Measurements from ENCODE around the gene ACP2.
"Not testable (repeated sequence)": the region's sequence is repeated elsewhere in the genome, so short reads cannot be mapped to it uniquely, and the experiment has no call there.

The ACP2 gene

DNA sequence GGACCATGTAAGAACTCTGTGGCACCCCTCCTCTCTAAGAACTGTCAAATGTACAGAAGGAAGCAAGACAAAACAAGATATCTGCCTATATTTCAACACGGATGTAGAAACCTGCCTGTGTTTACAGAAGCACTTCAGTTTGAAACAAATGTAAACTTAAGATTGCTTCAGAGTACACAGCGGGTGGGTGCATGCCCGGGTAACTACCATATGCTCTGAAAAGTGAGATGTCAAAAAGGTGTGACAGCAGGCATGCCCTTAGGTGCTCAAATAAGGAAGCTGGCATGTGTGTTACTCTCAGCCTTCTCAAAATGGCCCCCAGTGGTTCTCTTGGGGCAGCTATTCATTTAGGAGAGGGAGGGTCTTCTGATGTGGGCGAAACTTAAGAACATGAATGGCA lies 5.2 kb downstream of the ACP2 start:
- no peak for DNase-seq (ENCODE audit: low read depth in 2 of 2)

GRCh38 chr11:47242596-47243192 lies 5.9 kb downstream of the ACP2 start:
- DNase-seq (ENCODE audit: low read depth in 2 of 2): no peak

GRCh38 chr11:47241841-47242301 lies 6.7 kb downstream of the ACP2 start:
- DNase-seq (ENCODE audit: low read depth in 2 of 2): no peak

DNA sequence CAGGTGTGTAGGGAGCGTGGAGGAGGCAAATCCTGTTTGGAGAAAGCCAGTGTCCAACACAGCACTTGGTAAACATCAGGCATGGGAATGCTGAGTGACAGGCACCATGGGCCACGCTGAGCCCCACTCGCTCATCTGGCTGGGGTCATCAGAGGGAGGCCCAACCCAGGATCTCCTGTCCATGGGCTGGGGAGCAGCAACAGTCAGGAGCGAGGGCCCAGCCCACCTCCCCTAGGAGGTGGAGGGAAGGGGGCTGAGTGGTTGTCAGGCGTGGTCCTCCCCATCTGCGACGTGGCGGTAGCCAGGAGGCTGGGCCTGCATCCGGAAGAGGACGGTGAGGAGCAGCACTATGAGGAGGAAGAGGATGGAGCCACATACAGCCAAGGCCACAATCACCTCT lies 8.8 kb downstream of the ACP2 start:
- DNase-seq (ENCODE audit: low read depth in 2 of 2): no peak

GRCh38 chr11:47236482-47236881 lies 12.1 kb downstream of the ACP2 start:
- no peak for DNase-seq (ENCODE audit: low read depth in 2 of 2)

GRCh38 chr11:47235163-47235562 lies 13.5 kb downstream of the ACP2 start:
- no peak for DNase-seq (ENCODE audit: low read depth in 2 of 2)

GRCh38 chr11:47234669-47235100 lies 13.9 kb downstream of the ACP2 start:
- no peak for DNase-seq (ENCODE audit: low read depth in 2 of 2)

DNA sequence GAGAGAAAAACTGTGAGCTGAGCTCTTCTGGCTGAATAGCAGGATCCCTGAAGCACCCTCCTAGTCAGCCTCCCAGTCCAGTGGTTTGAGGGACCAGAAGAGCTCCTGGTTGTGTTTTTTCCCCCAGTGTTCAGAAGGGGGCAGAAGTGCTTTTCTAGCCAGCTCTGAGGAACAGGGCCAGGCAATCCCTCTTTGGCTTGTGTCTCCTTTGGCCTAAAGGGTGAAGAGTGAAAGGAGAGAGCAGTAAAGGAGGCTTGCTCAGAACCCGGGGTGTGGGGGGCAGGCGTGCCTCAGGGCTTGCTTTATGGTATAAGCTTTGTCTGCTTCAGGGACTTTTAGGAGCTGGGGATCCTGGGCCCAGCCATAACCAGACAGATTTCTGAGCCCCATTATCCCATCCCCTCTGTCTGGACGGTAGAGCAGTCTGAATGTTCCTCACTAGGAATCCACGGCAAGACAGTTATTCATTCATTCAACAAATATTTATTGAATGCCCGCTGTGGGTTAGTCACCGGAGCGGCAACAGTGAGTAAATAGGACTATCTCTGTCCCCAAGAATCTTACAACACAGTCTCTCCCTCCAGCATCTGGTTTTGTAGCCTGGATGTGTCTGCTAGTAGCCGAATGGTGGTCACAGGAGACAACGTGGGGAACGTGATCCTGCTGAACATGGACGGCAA lies 14.5 kb downstream of the ACP2 start:
- DNase-seq (ENCODE audit: low read depth in 2 of 2): no peak

- no peak for DNase-seq (ENCODE audit: low read depth in 2 of 2)
Measured at GRCh38 chr11:47233051-47233450, 15.6 kb downstream of the ACP2 start.

DNA sequence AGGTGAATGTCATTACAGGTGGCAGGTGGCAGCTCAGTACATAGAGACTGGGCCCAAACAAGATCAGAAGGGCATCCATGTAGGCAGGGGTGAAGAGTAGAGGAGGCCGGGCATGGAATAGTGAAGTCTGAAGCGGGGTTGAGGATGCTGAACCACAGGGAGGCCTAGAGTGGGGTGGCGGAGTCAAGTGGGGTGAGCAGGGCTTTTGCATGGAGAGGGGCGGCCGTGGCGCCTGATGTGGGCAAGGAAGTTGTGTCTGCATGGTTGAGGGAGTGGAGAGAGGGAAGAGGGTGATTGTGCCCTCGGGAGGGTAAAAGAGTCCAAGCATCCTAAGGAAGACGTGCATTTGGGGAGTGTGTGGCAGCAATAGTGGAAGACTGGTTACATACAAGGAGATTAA lies 19.5 kb downstream of the ACP2 start:
- DNase-seq (ENCODE audit: low read depth in 2 of 2): no peak

GRCh38 chr11:47225552-47226400 lies 22.8 kb downstream of the ACP2 start:
- DNase-seq (ENCODE audit: low read depth in 2 of 2): no peak

- no peak for DNase-seq (ENCODE audit: low read depth in 2 of 2)
Measured at GRCh38 chr11:47222696-47223095, 25.9 kb downstream of the ACP2 start.

GRCh38 chr11:47220401-47220821 lies 28.2 kb downstream of the ACP2 start:
- DNase-seq (ENCODE audit: low read depth in 2 of 2): no peak

GRCh38 chr11:47216121-47216798 lies 32.4 kb downstream of the ACP2 start:
- DNase-seq (ENCODE audit: low read depth in 2 of 2): peak; percentile 37 to 64

- no peak for DNase-seq (ENCODE audit: low read depth in 2 of 2)
Measured at GRCh38 chr11:47215366-47215910, 33.2 kb downstream of the ACP2 start.

DNA sequence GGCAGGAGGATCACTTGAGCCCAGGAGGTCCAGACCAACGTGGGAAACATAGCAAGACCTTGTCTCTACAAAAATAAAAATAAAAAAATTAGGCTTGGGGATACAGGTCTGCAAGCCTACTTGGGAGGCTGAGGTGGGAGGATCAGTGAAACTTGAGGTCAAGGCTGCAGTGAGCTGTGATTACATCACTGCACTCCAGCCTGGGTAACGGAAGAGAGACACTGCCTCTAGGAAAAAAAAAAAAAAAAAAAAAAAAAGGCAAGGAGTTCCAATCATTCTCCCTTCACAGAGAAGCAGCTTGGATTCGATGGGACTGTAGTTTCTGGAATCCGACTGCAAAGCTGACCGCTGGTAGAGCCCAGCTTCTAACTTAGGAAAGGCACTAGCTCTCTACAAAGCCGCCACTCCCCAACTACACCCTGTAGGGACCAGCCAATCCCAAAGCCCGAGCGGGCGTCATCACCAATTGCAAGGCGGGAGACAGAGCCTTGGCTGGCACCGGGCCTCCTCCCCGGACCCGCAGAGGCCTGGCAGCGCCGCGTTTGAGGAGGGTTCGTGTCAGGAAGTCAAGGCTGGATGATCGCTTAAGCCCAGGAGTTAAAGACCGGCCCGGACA lies 34.6 kb downstream of the ACP2 start:
- DNase-seq (ENCODE audit: low read depth in 2 of 2): peak; percentile 55 to 68

DNA sequence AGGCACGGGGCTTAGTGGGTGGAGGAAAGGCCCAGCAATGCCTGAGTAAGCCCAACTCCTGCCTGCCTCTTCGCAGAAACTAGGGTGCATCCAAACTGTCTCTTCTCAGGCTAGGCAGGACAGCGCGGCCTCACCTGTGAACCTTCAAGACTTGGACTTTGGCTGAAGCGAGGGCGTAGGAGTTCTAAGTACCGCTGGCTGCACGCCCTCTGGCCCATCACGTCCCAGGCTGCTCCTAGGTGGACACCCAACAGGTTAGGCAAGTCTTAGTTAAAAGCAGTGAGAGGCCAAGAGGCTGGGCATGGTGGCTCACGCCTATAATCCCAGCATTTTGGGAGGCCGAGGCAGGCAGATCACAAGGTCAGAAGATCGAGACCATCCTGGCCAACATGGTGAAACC lies 35.7 kb downstream of the ACP2 start:
- DNase-seq (ENCODE audit: low read depth in 2 of 2): no peak

- no peak for DNase-seq (ENCODE audit: low read depth in 2 of 2)
Measured at GRCh38 chr11:47208628-47209027, 40.0 kb downstream of the ACP2 start.

DNA sequence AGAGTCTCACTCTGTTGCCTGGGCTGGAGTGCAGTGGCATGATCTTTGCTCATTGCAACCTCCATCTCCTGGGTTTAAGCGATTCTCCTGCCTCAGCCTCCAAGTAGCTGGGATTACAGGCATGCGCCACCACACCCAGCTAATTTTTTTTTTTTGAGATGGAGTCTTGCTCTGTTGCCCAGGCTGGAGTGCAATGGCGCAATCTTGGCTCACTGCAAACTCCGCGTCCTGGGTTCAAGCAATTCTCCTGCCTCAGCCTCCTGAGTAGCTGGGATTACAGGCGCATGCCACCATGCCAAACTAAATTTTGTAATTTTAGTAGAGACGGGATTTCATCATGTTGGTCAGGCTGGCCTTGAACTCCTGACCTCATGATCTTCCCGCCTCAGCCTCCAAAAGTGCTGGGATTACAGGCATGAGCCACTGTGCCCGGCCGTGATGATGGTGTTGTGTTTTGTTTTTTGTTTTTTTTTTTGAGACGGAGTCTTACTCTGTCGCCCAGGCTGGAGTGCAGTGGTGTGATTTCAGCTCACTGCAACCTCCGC lies 40.5 kb downstream of the ACP2 start:
- not testable (repeated sequence) for DNase-seq (ENCODE audit: low read depth in 2 of 2)

- no peak for DNase-seq (ENCODE audit: low read depth in 2 of 2)
Measured at GRCh38 chr11:47207459-47207858, 41.2 kb downstream of the ACP2 start.

DNA sequence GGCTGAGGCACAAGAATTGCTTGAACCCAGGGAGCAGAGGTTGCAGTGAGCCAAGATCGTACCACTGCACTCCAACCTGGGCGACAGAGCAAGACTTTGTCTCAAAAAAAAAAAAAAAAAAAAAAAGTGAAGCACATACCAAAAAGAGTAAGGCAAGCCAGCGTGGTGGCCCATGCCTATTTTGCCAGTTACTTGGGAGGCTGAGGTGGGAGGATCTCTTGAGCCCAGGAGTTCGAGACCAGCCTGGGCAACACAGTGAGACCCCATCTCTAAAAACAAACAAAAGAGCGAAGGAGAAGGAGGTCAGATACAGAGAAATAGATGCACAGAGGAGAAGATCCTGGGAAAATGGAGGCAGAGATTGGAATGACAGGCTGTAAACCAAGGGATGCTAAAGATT lies 42.0 kb downstream of the ACP2 start:
- DNase-seq (ENCODE audit: low read depth in 2 of 2): not testable (repeated sequence)
